WTC11 (cell line): ENCODE measurements around the gene SYNDIG1. TPM values are rescaled to one million over a fixed set of nuclear protein-coding genes. Genes with fewer than 3 reads are reported as not detected.

Source experiments
- ATAC-seq: fragments of 200-7000 bp; cut with Tn5 transposase; 2 replicates; pipeline ENCODE4 v1.10.0; 2021; ENCODE audit warnings: mild to moderate bottlenecking, moderate library complexity
- CTCF ChIA-PET: fragments of 300-600 bp; sonication (Branson Sonifier 250); formaldehyde crosslinking; loops from one replicate; lab custom pipeline; 2021; ENCODE audit warnings: antibody characterized with exemption; lab: Charles Lee
- POLR2A ChIA-PET: fragments of 350-600 bp; sonication (Branson Sonifier 250); formaldehyde crosslinking; loops from one replicate; lab custom pipeline; 2021; ENCODE audit warnings: antibody characterized with exemption; lab: Charles Lee
- DNase-seq: peaks from one replicate; pipeline ENCODE4 v3.0.0; 2021; ENCODE audit warnings: low spot score
- H3K27ac Mint-ChIP-seq: 2 replicates; pipeline ENCODE4 v1.8.0; 2021; ENCODE audit warnings: mixed read lengths
- H3K27me3 Mint-ChIP-seq: 2 replicates; pipeline ENCODE4 v1.8.0; 2021; ENCODE audit warnings: low read depth, mild to moderate bottlenecking, moderate library complexity, mixed read lengths
- H3K36me3 Mint-ChIP-seq: 2 replicates; pipeline ENCODE4 v1.8.0; 2021; ENCODE audit warnings: mixed read lengths
- H3K4me1 Mint-ChIP-seq: 2 replicates; pipeline ENCODE4 v1.8.0; 2022; ENCODE audit warnings: mixed read lengths
- H3K4me3 Mint-ChIP-seq: 2 replicates; pipeline ENCODE4 v1.8.0; 2021; ENCODE audit warnings: mild to moderate bottlenecking, moderate library complexity, mixed read lengths
- H3K9me3 Mint-ChIP-seq: 2 replicates; pipeline ENCODE4 v1.8.0; 2021; ENCODE audit warnings: mixed read lengths
- FOXP1 ChIP-seq: sonication (generic); formaldehyde crosslinking; IDR thresholded peaks from 2 replicates; pipeline ENCODE4 v1.8.0; 2022; ENCODE audit warnings: missing genetic modification reagents, mild to moderate bottlenecking, moderate library complexity, borderline replicate concordance
- GABPB1 ChIP-seq: sonication (generic); formaldehyde crosslinking; IDR thresholded peaks from 2 replicates; pipeline ENCODE4 v1.8.1; 2023; ENCODE audit warnings: mild to moderate bottlenecking, missing genetic modification reagents
- GRHL2 ChIP-seq: fragments of 250-450 bp; sonication (Bioruptor Pico); IDR thresholded peaks from 2 replicates; pipeline ENCODE4 v1.8.0; 2022; ENCODE audit warnings: mild to moderate bottlenecking, moderate library complexity; ENCODE audit not compliant: insufficient replicate concordance, severe bottlenecking
- HMGA2 ChIP-seq: fragments of 250-450 bp; sonication (Bioruptor Pico); IDR thresholded peaks from 2 replicates; pipeline ENCODE4 v1.4.0; 2021; ENCODE audit warnings: mild to moderate bottlenecking, moderate library complexity
- IRF2 ChIP-seq: sonication (generic); formaldehyde crosslinking; IDR thresholded peaks from 2 replicates; pipeline ENCODE4 v1.8.0; 2022; ENCODE audit warnings: low read depth, missing genetic modification reagents, borderline replicate concordance
- JAZF1 ChIP-seq: fragments of 250-450 bp; sonication (Bioruptor Pico); IDR thresholded peaks from 2 replicates; pipeline ENCODE4 v1.9.0; 2021; ENCODE audit warnings: moderate library complexity, mild to moderate bottlenecking, inconsistent platforms
- KAT7 ChIP-seq: sonication (generic); formaldehyde crosslinking; IDR thresholded peaks from 2 replicates; pipeline ENCODE4 v1.8.1; 2023; ENCODE audit warnings: missing genetic modification reagents, mild to moderate bottlenecking, borderline replicate concordance
- NR1H2 ChIP-seq: sonication (generic); formaldehyde crosslinking; IDR thresholded peaks from 2 replicates; pipeline ENCODE4 v1.9.0; 2021; ENCODE audit warnings: mild to moderate bottlenecking, moderate library complexity, missing genetic modification reagents
- NR3C1 ChIP-seq: sonication (generic); formaldehyde crosslinking; conservative IDR thresholded peaks from 2 replicates; pipeline ENCODE4 v1.8.1; 2023; ENCODE audit warnings: low read depth, mild to moderate bottlenecking, missing genetic modification reagents
- OVOL2 ChIP-seq: fragments of 250-450 bp; sonication (Bioruptor Pico); IDR thresholded peaks from 2 replicates; pipeline ENCODE4 v1.9.0; 2021; ENCODE audit warnings: mild to moderate bottlenecking, borderline replicate concordance
- SMAD4 ChIP-seq: sonication (generic); formaldehyde crosslinking; IDR thresholded peaks from 2 replicates; pipeline ENCODE4 v1.8.0; 2022; ENCODE audit warnings: mild to moderate bottlenecking, missing genetic modification reagents
- SOX15 ChIP-seq: fragments of 250-450 bp; sonication (Bioruptor Pico); IDR thresholded peaks from 2 replicates; pipeline ENCODE4 v1.9.0; 2021; ENCODE audit warnings: mild to moderate bottlenecking
- TP53 ChIP-seq: sonication (generic); formaldehyde crosslinking; IDR thresholded peaks from 2 replicates; pipeline ENCODE4 v1.8.1; 2023; ENCODE audit warnings: mild to moderate bottlenecking, missing genetic modification reagents
- total RNA-seq: library from RNA; stranded (reverse); gene quantifications from 3 replicates; pipeline ENCODE4 v1.2.3, GENCODE V29; 2021
- TF ChIP-seq, protein P1 (sequence below): sonication (generic); formaldehyde crosslinking; IDR thresholded peaks from 2 replicates; pipeline ENCODE4 v1.8.0; 2022; ENCODE audit warnings: mild to moderate bottlenecking, missing genetic modification reagents
- TF ChIP-seq, protein P2 (sequence below): fragments of 250-450 bp; sonication (Bioruptor Pico); conservative IDR thresholded peaks from 2 replicates; pipeline ENCODE4 v1.9.0; 2021; ENCODE audit warnings: mild to moderate bottlenecking
- TF ChIP-seq, protein P3 (sequence below): sonication (generic); formaldehyde crosslinking; IDR thresholded peaks from 2 replicates; pipeline ENCODE4 v1.8.1; 2023; ENCODE audit warnings: mild to moderate bottlenecking, missing genetic modification reagents
- TF ChIP-seq, protein P4 (sequence below): sonication (generic); formaldehyde crosslinking; IDR thresholded peaks from 2 replicates; pipeline ENCODE4 v1.8.1; 2023; ENCODE audit warnings: mild to moderate bottlenecking, missing genetic modification reagents, moderate library complexity
- TF ChIP-seq, protein P5 (sequence below): sonication (generic); formaldehyde crosslinking; IDR thresholded peaks from 2 replicates; pipeline ENCODE4 v1.8.1; 2023; ENCODE audit warnings: mild to moderate bottlenecking, missing genetic modification reagents
- TF ChIP-seq, protein P6 (sequence below): sonication (generic); formaldehyde crosslinking; IDR thresholded peaks from 2 replicates; pipeline ENCODE4 v1.8.0; 2022; ENCODE audit warnings: missing genetic modification reagents

SYNDIG1 gene
- total RNA-seq, 1 experiment from 2014 or later: 6.4 TPM

DNA sequence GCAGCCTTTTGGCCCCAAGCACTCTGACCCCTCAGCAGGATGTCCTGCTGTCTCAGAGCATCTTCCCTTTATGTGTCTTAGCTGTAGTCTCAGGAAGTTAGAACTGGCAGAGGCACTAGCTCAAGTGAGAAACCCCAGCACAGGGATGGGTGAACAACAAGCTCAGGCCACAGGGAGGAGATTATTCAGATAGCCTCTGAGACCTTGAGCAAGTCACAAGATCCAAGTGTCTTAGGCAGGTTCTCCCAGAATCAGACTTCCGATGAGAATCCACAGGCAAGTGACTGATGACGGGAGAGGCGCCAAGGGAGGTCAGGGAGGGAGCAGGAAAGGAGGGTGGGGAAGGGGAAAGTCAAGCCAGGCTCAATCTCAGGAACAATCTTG is 13.0 kb upstream of the SYNDIG1 start:
- H3K27me3 Mint-ChIP-seq: peaks cover 6% of the 10 kb centered on the region
- H3K9me3 Mint-ChIP-seq: no peaks in the 10 kb centered on the region
- CTCF ChIA-PET: interaction anchor here (0.6 to 0.8 kb wide), 2 partner anchors 12 to 24 kb away, joined by 3 read pairs; no protein-coding TSS in a partner anchor
- DNase-seq (no peak), ATAC-seq (no peak)
- no peaks in the 10 kb centered on the region for H3K36me3 Mint-ChIP-seq
- TF ChIP-seq JAZF1 (CRISPR knock-in tag) (no peak), NR3C1 (CRISPR knock-in tag) (no peak), FOXP1 (CRISPR knock-in tag) (no peak), SMAD4 (CRISPR knock-in tag) (no peak), OVOL2 (CRISPR knock-in tag) (no peak), HMGA2 (no peak), SOX15 (CRISPR knock-in tag) (no peak), GRHL2 (CRISPR knock-in tag) (no peak), IRF2 (no peak), TP53 (CRISPR knock-in tag) (no peak), KAT7 (CRISPR knock-in tag) (no peak), NR1H2 (CRISPR knock-in tag) (no peak), GABPB1 (CRISPR knock-in tag) (no peak)
- TF ChIP-seq, protein P1, sequence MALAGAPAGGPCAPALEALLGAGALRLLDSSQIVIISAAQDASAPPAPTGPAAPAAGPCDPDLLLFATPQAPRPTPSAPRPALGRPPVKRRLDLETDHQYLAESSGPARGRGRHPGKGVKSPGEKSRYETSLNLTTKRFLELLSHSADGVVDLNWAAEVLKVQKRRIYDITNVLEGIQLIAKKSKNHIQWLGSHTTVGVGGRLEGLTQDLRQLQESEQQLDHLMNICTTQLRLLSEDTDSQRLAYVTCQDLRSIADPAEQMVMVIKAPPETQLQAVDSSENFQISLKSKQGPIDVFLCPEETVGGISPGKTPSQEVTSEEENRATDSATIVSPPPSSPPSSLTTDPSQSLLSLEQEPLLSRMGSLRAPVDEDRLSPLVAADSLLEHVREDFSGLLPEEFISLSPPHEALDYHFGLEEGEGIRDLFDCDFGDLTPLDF (CRISPR knock-in tag): no peak
- TF ChIP-seq, protein P2, sequence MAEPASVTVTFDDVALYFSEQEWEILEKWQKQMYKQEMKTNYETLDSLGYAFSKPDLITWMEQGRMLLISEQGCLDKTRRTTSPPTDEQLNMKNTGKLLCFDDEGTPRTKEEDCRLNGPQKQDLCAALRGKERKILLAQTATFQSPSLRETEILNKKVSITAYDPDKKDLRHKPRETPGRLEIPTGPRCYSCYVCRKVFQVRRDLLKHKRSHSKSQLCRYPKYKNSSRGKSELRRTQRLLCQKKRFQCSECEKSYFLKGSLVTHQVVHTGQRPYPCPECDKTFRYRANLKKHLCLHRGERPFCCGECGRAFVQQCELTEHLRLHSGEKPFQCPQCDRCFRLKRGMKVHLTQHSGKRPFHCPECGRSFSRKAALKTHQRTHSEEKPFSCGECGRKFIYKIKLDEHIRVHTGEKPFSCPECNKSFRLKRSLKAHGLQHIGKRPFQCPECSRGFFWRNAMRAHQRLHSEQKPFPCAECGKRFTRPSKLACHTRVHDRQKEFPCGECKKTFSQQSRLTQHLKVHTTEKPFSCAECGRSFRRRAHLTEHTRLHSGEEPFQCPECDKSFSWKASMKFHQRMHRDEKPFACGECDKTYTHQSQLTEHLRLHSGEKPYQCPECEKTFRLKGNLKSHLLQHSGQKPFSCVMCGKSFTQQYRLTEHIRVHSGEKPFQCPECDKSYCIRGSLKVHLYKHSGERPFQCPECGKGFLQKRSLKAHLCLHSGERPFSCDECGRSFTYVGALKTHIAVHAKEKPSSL (CRISPR knock-in tag): no peak
- TF ChIP-seq, protein P3, sequence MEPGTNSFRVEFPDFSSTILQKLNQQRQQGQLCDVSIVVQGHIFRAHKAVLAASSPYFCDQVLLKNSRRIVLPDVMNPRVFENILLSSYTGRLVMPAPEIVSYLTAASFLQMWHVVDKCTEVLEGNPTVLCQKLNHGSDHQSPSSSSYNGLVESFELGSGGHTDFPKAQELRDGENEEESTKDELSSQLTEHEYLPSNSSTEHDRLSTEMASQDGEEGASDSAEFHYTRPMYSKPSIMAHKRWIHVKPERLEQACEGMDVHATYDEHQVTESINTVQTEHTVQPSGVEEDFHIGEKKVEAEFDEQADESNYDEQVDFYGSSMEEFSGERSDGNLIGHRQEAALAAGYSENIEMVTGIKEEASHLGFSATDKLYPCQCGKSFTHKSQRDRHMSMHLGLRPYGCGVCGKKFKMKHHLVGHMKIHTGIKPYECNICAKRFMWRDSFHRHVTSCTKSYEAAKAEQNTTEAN (CRISPR knock-in tag): no peak
- TF ChIP-seq, protein P4, sequence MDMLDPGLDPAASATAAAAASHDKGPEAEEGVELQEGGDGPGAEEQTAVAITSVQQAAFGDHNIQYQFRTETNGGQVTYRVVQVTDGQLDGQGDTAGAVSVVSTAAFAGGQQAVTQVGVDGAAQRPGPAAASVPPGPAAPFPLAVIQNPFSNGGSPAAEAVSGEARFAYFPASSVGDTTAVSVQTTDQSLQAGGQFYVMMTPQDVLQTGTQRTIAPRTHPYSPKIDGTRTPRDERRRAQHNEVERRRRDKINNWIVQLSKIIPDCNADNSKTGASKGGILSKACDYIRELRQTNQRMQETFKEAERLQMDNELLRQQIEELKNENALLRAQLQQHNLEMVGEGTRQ (CRISPR knock-in tag): no peak
- TF ChIP-seq, protein P5, sequence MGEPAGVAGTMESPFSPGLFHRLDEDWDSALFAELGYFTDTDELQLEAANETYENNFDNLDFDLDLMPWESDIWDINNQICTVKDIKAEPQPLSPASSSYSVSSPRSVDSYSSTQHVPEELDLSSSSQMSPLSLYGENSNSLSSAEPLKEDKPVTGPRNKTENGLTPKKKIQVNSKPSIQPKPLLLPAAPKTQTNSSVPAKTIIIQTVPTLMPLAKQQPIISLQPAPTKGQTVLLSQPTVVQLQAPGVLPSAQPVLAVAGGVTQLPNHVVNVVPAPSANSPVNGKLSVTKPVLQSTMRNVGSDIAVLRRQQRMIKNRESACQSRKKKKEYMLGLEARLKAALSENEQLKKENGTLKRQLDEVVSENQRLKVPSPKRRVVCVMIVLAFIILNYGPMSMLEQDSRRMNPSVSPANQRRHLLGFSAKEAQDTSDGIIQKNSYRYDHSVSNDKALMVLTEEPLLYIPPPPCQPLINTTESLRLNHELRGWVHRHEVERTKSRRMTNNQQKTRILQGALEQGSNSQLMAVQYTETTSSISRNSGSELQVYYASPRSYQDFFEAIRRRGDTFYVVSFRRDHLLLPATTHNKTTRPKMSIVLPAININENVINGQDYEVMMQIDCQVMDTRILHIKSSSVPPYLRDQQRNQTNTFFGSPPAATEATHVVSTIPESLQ (CRISPR knock-in tag): no peak
- TF ChIP-seq, protein P6, sequence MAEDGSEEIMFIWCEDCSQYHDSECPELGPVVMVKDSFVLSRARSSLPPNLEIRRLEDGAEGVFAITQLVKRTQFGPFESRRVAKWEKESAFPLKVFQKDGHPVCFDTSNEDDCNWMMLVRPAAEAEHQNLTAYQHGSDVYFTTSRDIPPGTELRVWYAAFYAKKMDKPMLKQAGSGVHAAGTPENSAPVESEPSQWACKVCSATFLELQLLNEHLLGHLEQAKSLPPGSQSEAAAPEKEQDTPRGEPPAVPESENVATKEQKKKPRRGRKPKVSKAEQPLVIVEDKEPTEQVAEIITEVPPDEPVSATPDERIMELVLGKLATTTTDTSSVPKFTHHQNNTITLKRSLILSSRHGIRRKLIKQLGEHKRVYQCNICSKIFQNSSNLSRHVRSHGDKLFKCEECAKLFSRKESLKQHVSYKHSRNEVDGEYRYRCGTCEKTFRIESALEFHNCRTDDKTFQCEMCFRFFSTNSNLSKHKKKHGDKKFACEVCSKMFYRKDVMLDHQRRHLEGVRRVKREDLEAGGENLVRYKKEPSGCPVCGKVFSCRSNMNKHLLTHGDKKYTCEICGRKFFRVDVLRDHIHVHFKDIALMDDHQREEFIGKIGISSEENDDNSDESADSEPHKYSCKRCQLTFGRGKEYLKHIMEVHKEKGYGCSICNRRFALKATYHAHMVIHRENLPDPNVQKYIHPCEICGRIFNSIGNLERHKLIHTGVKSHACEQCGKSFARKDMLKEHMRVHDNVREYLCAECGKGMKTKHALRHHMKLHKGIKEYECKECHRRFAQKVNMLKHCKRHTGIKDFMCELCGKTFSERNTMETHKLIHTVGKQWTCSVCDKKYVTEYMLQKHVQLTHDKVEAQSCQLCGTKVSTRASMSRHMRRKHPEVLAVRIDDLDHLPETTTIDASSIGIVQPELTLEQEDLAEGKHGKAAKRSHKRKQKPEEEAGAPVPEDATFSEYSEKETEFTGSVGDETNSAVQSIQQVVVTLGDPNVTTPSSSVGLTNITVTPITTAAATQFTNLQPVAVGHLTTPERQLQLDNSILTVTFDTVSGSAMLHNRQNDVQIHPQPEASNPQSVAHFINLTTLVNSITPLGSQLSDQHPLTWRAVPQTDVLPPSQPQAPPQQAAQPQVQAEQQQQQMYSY: no peak
- H3K4me3 Mint-ChIP-seq: no peak overlapping the region
- POLR2A ChIA-PET: no interaction called here
- no peak overlapping the region for H3K27ac Mint-ChIP-seq
- H3K4me1 Mint-ChIP-seq: peaks cover 38% of the 10 kb centered on the region
